Brain microvascular endothelial cell (primary cell): ENCODE results near the gene TBXAS1.

Experiments
- DNase-seq: peaks from one replicate; pipeline ENCODE4 v3.0.0-alpha.2; 2020
- H3K27ac ChIP-seq: fragments of 250-450 bp; sonication (Bioruptor Pico); 2 replicates; pipeline ENCODE4 v1.5.1; 2020; ENCODE audit warnings: mild to moderate bottlenecking, moderate library complexity
- H3K27me3 ChIP-seq: fragments of 250-450 bp; sonication (Bioruptor Pico); replicated peaks from 2 replicates; pipeline ENCODE4 v1.5.1; 2020; ENCODE audit warnings: mild to moderate bottlenecking
- H3K36me3 ChIP-seq: fragments of 250-450 bp; sonication (Bioruptor Pico); replicated peaks from 2 replicates; pipeline ENCODE4 v1.5.1; 2020; ENCODE audit warnings: mild to moderate bottlenecking
- H3K4me3 ChIP-seq: 2 replicates; pipeline ENCODE4 v1.5.1; 2011; ENCODE audit warnings: low read depth, mild to moderate bottlenecking, control low read depth, low read length, moderate library complexity
- CTCF ChIP-seq: IDR thresholded peaks from 2 replicates; pipeline ENCODE4 v1.5.1; 2011; ENCODE audit warnings: low read depth, mild to moderate bottlenecking, moderate library complexity, low read length, control low read depth, inconsistent platforms; ENCODE audit errors: missing control alignments
- in situ Hi-C: cut with HindIII; loops from 2 replicates; pipeline ENCODE4 v1.10.0; 2017; ENCODE audit warnings: low sequenced_read_pairs, low pct_ligation_motif_present

TBXAS1 gene

GRCh38 chr7:139861803-139862202, 32.7 kb downstream of the TBXAS1 start:
- no peak overlapping the region for H3K27ac ChIP-seq
- TF ChIP-seq CTCF: no peak
- H3K4me3 ChIP-seq: no peak overlapping the region
- no peaks in the 10 kb centered on the region for H3K27me3 ChIP-seq
- no peaks in the 10 kb centered on the region for H3K36me3 ChIP-seq
- no peak for DNase-seq
- in situ Hi-C loops: no loop called here

- Histone ChIP-seq H3K36me3 (no peaks in the 10 kb centered on the region), H3K27me3 (no peaks in the 10 kb centered on the region), H3K4me3 (no peak overlapping the region), H3K27ac (no peak overlapping the region)
- DNase-seq: no peak
- TF ChIP-seq CTCF: no peak
- in situ Hi-C loops: no loop called here
Observed at GRCh38 chr7:139866047-139866837, 37.2 kb downstream of the TBXAS1 start.

GRCh38 chr7:139867847-139868246, 38.8 kb downstream of the TBXAS1 start:
- no peak for DNase-seq
- in situ Hi-C loops: no loop called here
- H3K27me3 ChIP-seq: no peaks in the 10 kb centered on the region

GRCh38 chr7:139869886-139870285, 40.8 kb downstream of the TBXAS1 start:
- Histone ChIP-seq H3K27ac (no peak overlapping the region), H3K27me3 (no peaks in the 10 kb centered on the region), H3K4me3 (no peak overlapping the region), H3K36me3 (no peaks in the 10 kb centered on the region)
- no peak for DNase-seq
- in situ Hi-C loops: no loop called here
- no peak for TF ChIP-seq CTCF

More at GRCh38 chr7:139867847-139868246, 38.8 kb downstream of the TBXAS1 start:
- Histone ChIP-seq H3K36me3 (no peaks in the 10 kb centered on the region), H3K27ac (no peak overlapping the region), H3K4me3 (no peak overlapping the region)
- TF ChIP-seq CTCF: no peak

GRCh38 chr7:139870380-139870779, 41.3 kb downstream of the TBXAS1 start:
- no peak for TF ChIP-seq CTCF
- DNase-seq: no peak
- Histone ChIP-seq H3K4me3 (no peak overlapping the region), H3K27ac (no peak overlapping the region), H3K27me3 (no peaks in the 10 kb centered on the region), H3K36me3 (no peaks in the 10 kb centered on the region)
- in situ Hi-C loops: no loop called here

- no peak for DNase-seq
- Histone ChIP-seq H3K4me3 (no peak overlapping the region), H3K27ac (no peak overlapping the region), H3K36me3 (no peaks in the 10 kb centered on the region), H3K27me3 (no peaks in the 10 kb centered on the region)
- no peak for TF ChIP-seq CTCF
- in situ Hi-C loops: no loop called here
Observed at GRCh38 chr7:139871331-139871730, 42.3 kb downstream of the TBXAS1 start.
